Effector memory CD8-positive, alpha-beta T cell (primary cell): Measurements from ENCODE around the gene OAS1.

Experiments used
- ATAC-seq: fragments of 150-1000 bp; cut with Tn5 transposase; replicated peaks from 2 replicates; pipeline ENCODE4 v1.10.0; 2021; ENCODE audit warnings: mild to moderate bottlenecking, moderate library complexity
- DNase-seq, 3 experiments: peaks; one replicate each; pipeline ENCODE4 v3.0.0; 2021
- H3K27ac Mint-ChIP-seq, 2 donors: one replicate each; pipeline ENCODE4 v1.8.0; 2022; ENCODE audit warnings: mild to moderate bottlenecking in 2 of 2, mixed read lengths in 2 of 2, moderate library complexity in 2 of 2
- H3K27me3 Mint-ChIP-seq, 2 donors: one replicate each; pipeline ENCODE4 v1.8.0; 2022; ENCODE audit warnings: mixed read lengths in 2 of 2
- H3K36me3 Mint-ChIP-seq: one replicate; pipeline ENCODE4 v1.8.0; 2022; ENCODE audit warnings: mild to moderate bottlenecking, moderate library complexity, mixed read lengths; ENCODE audit not compliant: insufficient read depth
- H3K4me1 Mint-ChIP-seq, 2 donors: one replicate each; pipeline ENCODE4 v1.8.0; 2022; ENCODE audit warnings: low read depth in 2 of 2, mixed read lengths in 2 of 2
- H3K4me3 Mint-ChIP-seq, 2 donors: one replicate each; pipeline ENCODE4 v1.8.0; 2022; ENCODE audit warnings: mild to moderate bottlenecking in 2 of 2, mixed read lengths in 2 of 2, moderate library complexity in 2 of 2
- H3K9me3 Mint-ChIP-seq, 2 donors: one replicate each; pipeline ENCODE4 v1.8.0; 2022; ENCODE audit warnings: mixed read lengths in 2 of 2
- total RNA-seq, 9 experiments: gene quantifications; one replicate each; lab custom pipeline; 2026; lab: John Stamatoyannopoulos, UW

OAS1 gene
- 3.5 to 23.3 (median 9.2) reads per million in 9 experiments for total RNA-seq

DNA sequence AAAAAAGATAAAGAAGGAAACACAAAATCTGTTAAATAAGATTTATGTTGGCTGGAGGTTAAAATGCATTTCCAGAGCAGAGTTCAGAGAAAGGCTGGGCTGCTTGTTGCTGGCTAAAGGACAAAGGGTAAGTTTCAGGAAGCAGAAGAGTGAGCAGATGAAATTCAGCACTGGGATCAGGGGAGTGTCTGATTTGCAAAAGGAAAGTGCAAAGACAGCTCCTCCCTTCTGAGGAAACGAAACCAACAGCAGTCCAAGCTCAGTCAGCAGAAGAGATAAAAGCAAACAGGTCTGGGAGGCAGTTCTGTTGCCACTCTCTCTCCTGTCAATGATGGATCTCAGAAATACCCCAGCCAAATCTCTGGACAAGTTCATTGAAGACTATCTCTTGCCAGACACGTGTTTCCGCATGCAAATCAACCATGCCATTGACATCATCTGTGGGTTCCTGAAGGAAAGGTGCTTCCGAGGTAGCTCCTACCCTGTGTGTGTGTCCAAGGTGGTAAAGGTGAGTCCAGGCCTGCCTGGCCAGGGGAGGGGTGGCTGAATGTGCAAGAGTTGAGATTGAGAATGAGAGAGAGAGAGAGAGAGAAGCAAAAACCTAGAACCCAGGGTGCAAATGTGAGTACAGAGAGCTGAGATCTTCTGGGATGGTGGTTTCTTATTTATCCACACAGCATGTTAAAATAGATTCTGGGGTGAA, at the start of gene OAS1:
Gene OAS1, plus strand, starts transcription at position 251 of the 703 bp plus-strand sequence. Its CDS starts 78 bp downstream, at position 329.
- H3K27me3 Mint-ChIP-seq = no peaks in the 10 kb centered on the region
- peak within 1 kb of the TSS; percentile 83 to 99 for H3K4me3 Mint-ChIP-seq
- H3K27ac Mint-ChIP-seq = peak within 1 kb of the TSS; percentile 81 to 98
- H3K9me3 Mint-ChIP-seq = no peaks in the 10 kb centered on the region
- peaks cover 9% of the 10 kb centered on the region for H3K36me3 Mint-ChIP-seq
- H3K4me1 Mint-ChIP-seq = peaks cover 49 to 50% of the 10 kb centered on the region in 2 donors
- DNase-seq (peak; percentile 7 to 25 (median 12)), ATAC-seq (peak; percentile 88)

GRCh38 chr12:112859291-112859690, 47.5 kb upstream of the OAS1 start:
- ATAC-seq = no peak
- Mint-ChIP-seq H3K4me3 (no peak overlapping the region), H3K27ac (no peak overlapping the region), H3K36me3 (no peaks in the 10 kb centered on the region), H3K27me3 (peaks cover 38 to 49% of the 10 kb centered on the region in 2 donors), H3K9me3 (no peaks in the 10 kb centered on the region), H3K4me1 (peaks cover 5 to 6% of the 10 kb centered on the region in 2 donors)
- DNase-seq = no peak

DNA sequence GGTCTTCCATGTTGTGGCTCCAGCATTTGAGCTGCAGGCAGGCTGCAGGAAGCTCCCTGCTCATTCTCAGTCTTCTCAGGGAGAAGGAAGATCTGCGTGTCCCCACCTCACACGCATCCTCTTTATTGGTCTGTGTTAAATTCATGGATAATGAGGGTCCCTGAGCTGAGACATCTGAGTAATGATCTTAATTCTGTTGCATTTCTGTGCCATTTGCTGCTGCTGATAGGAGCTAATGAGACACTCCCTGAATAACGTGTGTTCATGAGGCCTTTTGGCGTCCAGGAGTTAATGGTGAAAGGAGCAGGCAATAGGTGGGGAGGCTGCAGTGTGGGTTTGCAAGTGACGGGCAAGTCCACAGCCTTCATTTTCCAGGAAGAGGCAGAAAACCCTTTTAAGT, 46.6 kb upstream of the OAS1 start:
- no peak overlapping the region for H3K27ac Mint-ChIP-seq
- DNase-seq (no peak), ATAC-seq (no peak)
- no peaks in the 10 kb centered on the region for H3K36me3 Mint-ChIP-seq
- H3K27me3 Mint-ChIP-seq = peaks cover 46 to 58% of the 10 kb centered on the region in 2 donors
- peaks cover 11 to 13% of the 10 kb centered on the region in 2 donors for H3K4me1 Mint-ChIP-seq
- no peak overlapping the region for H3K4me3 Mint-ChIP-seq
- no peaks in the 10 kb centered on the region for H3K9me3 Mint-ChIP-seq

DNA sequence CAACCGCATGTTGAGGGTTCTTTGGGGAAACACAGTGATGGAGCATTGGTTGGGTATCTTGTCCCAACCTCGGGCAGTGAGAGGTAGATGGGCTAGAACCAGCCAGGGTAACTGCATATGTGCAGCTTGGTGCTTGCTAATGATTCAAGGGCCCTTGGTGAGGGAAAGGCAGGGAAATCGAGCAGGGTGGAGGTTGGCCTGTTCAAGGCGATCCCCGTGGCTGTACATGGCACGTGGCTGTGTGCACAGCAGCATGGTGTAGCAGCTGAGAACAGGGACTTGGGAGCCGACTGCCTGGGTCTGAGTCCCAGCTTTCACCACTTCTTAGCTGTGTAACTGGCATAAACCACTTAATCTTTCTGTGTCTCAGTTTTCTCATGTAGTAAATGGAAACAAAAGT, 45.5 kb upstream of the OAS1 start:
- DNase-seq = no peak
- Mint-ChIP-seq H3K4me1 (peaks cover 8 to 13% of the 10 kb centered on the region in 2 donors), H3K27me3 (peaks cover 39 to 56% of the 10 kb centered on the region in 2 donors), H3K9me3 (no peaks in the 10 kb centered on the region), H3K36me3 (no peaks in the 10 kb centered on the region), H3K4me3 (no peak overlapping the region), H3K27ac (peak overlapping the region in 1 of 2 donors; percentile 12)
- no peak for ATAC-seq

- H3K27ac Mint-ChIP-seq = no peak overlapping the region
- peak; percentile 42 for ATAC-seq
- no peaks in the 10 kb centered on the region for H3K36me3 Mint-ChIP-seq
- DNase-seq = no peak
- peaks cover 42 to 48% of the 10 kb centered on the region in 2 donors for H3K27me3 Mint-ChIP-seq
- no peak overlapping the region for H3K4me3 Mint-ChIP-seq
- H3K9me3 Mint-ChIP-seq = no peaks in the 10 kb centered on the region
- peaks cover 8 to 13% of the 10 kb centered on the region in 2 donors for H3K4me1 Mint-ChIP-seq
These were observed 44.0 kb upstream of the OAS1 start for GRCh38 chr12:112862636-112863290.

- H3K9me3 Mint-ChIP-seq = no peaks in the 10 kb centered on the region
- no peaks in the 10 kb centered on the region for H3K36me3 Mint-ChIP-seq
These were observed 38.2 kb upstream of the OAS1 start for GRCh38 chr12:112868459-112869041.

GRCh38 chr12:112869091-112869490, 37.7 kb upstream of the OAS1 start:
- peaks cover 7 to 8% of the 10 kb centered on the region in 2 donors for H3K4me1 Mint-ChIP-seq
- H3K27ac Mint-ChIP-seq = no peak overlapping the region
- H3K4me3 Mint-ChIP-seq = no peak overlapping the region
- peaks cover 68 to 71% of the 10 kb centered on the region in 2 donors for H3K27me3 Mint-ChIP-seq
- ATAC-seq (no peak), DNase-seq (no peak)
- H3K9me3 Mint-ChIP-seq = no peaks in the 10 kb centered on the region
- no peaks in the 10 kb centered on the region for H3K36me3 Mint-ChIP-seq

More at GRCh38 chr12:112868459-112869041, 38.2 kb upstream of the OAS1 start:
- DNase-seq (no peak), ATAC-seq (no peak)
- H3K4me3 Mint-ChIP-seq = no peak overlapping the region
- H3K27me3 Mint-ChIP-seq = peaks cover 63 to 65% of the 10 kb centered on the region in 2 donors
- peaks cover 7 to 8% of the 10 kb centered on the region in 2 donors for H3K4me1 Mint-ChIP-seq
- H3K27ac Mint-ChIP-seq = no peak overlapping the region

DNA sequence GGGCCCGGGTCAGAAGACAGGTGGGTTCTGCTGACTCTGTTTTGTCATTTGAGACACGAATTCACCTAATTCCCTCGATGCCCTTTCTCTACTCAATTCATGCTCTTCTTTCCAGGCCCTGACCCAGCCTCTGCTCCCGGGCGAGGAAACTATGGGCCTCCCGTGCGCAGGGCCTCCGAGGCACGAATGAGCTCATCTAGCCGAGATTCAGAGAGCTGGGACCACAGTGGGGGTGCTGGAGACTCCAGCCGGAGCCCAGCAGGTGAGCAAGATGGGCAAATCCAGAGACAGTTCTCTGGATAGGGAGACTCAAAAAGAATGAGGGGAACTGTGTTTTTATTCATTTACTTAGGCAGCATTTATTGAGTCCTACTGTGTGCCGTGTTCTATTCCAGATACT, 37.0 kb upstream of the OAS1 start:
- Mint-ChIP-seq H3K27ac (no peak overlapping the region), H3K4me3 (no peak overlapping the region), H3K36me3 (no peaks in the 10 kb centered on the region), H3K4me1 (peaks cover 2% of the 10 kb centered on the region in 2 donors), H3K9me3 (no peaks in the 10 kb centered on the region), H3K27me3 (peaks cover 70 to 71% of the 10 kb centered on the region in 2 donors)
- DNase-seq = no peak
- ATAC-seq = no peak

DNA sequence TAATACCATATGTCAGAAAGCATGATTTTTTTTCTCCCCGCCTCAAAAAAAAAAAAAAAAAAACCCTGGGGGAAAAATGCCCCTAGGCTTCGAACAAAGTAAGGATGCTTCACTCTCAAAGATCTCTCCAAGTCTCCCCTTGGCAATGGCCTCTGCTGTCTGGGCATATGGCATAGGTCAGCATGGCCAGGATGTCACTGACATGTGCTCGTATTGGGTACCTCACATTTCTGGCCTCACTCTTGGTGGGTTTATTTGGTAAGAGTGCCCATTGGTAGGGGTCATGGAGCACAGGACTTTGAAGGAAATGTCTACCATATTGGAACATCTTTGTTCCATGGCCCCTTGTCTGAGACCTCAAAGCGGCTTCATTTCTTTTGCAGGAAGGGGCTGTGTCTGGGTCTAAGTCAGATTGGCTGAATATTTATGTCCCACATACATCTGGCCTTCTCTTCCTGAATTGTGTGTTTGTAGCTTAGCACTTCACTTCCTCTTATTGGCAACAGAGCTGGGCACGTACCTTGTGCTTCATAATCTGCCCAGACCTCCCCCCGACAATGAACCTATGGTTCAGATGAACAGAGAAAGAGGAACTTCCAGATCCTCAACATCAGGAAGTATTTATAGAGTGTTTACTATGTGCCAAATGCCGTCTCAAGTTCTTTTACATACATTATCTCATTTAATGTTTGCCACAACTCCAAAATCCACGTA, 36.3 kb upstream of the OAS1 start:
- Mint-ChIP-seq H3K4me3 (no peak overlapping the region), H3K4me1 (no peaks in the 10 kb centered on the region), H3K36me3 (no peaks in the 10 kb centered on the region), H3K9me3 (no peaks in the 10 kb centered on the region), H3K27me3 (peaks cover 70% of the 10 kb centered on the region in 2 donors), H3K27ac (no peak overlapping the region)
- DNase-seq (no peak), ATAC-seq (no peak)

- Mint-ChIP-seq H3K27ac (no peak overlapping the region), H3K27me3 (peaks cover 61 to 88% of the 10 kb centered on the region in 2 donors)
These were observed 31.2 kb upstream of the OAS1 start for GRCh38 chr12:112875608-112876007.

GRCh38 chr12:112876506-112876905, 30.3 kb upstream of the OAS1 start:
- Mint-ChIP-seq H3K36me3 (no peaks in the 10 kb centered on the region), H3K9me3 (no peaks in the 10 kb centered on the region), H3K27ac (no peak overlapping the region), H3K4me3 (no peak overlapping the region), H3K27me3 (peaks cover 56 to 93% of the 10 kb centered on the region in 2 donors), H3K4me1 (peaks cover 0 to 4% of the 10 kb centered on the region in 2 donors)
- DNase-seq = no peak
- no peak for ATAC-seq

More at GRCh38 chr12:112875608-112876007, 31.2 kb upstream of the OAS1 start:
- ATAC-seq = no peak
- Mint-ChIP-seq H3K36me3 (no peaks in the 10 kb centered on the region), H3K4me3 (no peak overlapping the region), H3K9me3 (no peaks in the 10 kb centered on the region), H3K4me1 (peaks cover 0 to 4% of the 10 kb centered on the region in 2 donors)
- no peak for DNase-seq

GRCh38 chr12:112877006-112877405, 29.8 kb upstream of the OAS1 start:
- Mint-ChIP-seq H3K4me1 (peaks cover 0 to 4% of the 10 kb centered on the region in 2 donors), H3K27ac (no peak overlapping the region), H3K9me3 (no peaks in the 10 kb centered on the region), H3K27me3 (peaks cover 60 to 96% of the 10 kb centered on the region in 2 donors), H3K4me3 (no peak overlapping the region), H3K36me3 (no peaks in the 10 kb centered on the region)
- ATAC-seq (no peak), DNase-seq (no peak)

DNA sequence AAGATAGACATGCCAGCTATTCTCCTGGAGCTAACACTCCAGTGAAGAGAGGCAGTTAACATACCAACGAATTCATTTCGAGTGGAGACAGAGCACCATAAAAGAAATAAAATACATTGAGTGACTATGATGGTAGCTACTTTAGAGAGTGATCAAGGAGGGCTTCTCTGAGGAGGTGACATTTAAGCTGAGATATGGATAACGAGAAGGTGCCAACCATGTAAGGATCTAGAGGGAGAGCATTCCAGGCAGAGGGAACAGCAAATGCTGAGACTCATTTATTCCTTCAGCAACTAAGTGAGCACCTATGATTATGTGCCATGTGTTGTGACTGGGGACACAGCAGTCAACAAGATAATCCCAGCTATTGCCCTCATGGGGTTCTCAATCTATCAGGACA, 28.3 kb upstream of the OAS1 start:
- ATAC-seq (no peak), DNase-seq (no peak)
- Mint-ChIP-seq H3K27ac (no peak overlapping the region), H3K4me3 (no peak overlapping the region), H3K9me3 (no peaks in the 10 kb centered on the region), H3K36me3 (no peaks in the 10 kb centered on the region), H3K4me1 (peaks cover 0 to 4% of the 10 kb centered on the region in 2 donors), H3K27me3 (peaks cover 53 to 82% of the 10 kb centered on the region in 2 donors)
